GOT3 (cell line): ENCODE results near the gene MSL3B.

ENCODE experiments used
- DNase-seq: peaks from one replicate; lab custom pipeline; 2025; ENCODE audit warnings: mixed read lengths; lab: John Stamatoyannopoulos, UW

Gene MSL3B

GRCh38 chr2:233817361-233817911, 50.8 kb downstream of the MSL3B start:
- DNase-seq, result no peak

GRCh38 chr2:233816771-233817170, 51.4 kb downstream of the MSL3B start:
- DNase-seq, result no peak

GRCh38 chr2:233816334-233816733, 51.9 kb downstream of the MSL3B start:
- no peak for DNase-seq

GRCh38 chr2:233815861-233816260, 52.3 kb downstream of the MSL3B start:
- no peak for DNase-seq
